Choroid plexus epithelial cell (primary cell): ENCODE results near the gene NELFB.

ENCODE experiments used
- DNase-seq: peaks from one replicate; pipeline ENCODE4 v3.0.0-alpha.2; 2010; ENCODE audit warnings: low read depth
- H3K4me3 ChIP-seq: 2 replicates; pipeline ENCODE4 v1.5.1; 2011; ENCODE audit warnings: low read depth, mild to moderate bottlenecking, control low read depth, low read length, moderate library complexity
- TF ChIP-seq, protein P1 (sequence below): conservative IDR thresholded peaks from 2 replicates; pipeline ENCODE4 v1.5.1; 2011; ENCODE audit warnings: low read depth, mild to moderate bottlenecking, control low read depth, inconsistent platforms, low read length, moderate library complexity

NELFB gene

DNA sequence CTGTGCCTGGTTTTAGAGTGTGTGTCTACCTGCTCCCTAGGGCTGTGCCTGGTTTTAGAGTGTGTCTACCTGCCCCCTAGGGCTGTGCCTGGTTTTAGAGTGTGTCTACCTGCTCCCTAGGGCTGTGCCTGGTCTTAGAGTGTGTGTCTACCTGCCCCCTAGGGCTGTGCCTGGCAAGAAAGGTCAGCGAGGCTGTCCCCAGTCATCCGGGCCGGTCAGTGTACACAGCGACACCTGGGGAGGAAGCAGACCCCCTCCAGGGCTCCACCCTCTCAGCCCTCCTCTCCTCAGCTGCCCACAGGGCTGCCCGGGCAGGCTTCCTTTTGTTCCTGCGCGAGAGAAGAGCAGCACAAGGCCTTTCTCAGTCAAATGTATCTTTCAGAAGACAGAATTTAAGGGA is 42.8 kb downstream of the NELFB start:
- DNase-seq = no peak
- TF ChIP-seq, protein P1, sequence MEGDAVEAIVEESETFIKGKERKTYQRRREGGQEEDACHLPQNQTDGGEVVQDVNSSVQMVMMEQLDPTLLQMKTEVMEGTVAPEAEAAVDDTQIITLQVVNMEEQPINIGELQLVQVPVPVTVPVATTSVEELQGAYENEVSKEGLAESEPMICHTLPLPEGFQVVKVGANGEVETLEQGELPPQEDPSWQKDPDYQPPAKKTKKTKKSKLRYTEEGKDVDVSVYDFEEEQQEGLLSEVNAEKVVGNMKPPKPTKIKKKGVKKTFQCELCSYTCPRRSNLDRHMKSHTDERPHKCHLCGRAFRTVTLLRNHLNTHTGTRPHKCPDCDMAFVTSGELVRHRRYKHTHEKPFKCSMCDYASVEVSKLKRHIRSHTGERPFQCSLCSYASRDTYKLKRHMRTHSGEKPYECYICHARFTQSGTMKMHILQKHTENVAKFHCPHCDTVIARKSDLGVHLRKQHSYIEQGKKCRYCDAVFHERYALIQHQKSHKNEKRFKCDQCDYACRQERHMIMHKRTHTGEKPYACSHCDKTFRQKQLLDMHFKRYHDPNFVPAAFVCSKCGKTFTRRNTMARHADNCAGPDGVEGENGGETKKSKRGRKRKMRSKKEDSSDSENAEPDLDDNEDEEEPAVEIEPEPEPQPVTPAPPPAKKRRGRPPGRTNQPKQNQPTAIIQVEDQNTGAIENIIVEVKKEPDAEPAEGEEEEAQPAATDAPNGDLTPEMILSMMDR = no peak
- H3K4me3 ChIP-seq = no peak overlapping the region

DNA sequence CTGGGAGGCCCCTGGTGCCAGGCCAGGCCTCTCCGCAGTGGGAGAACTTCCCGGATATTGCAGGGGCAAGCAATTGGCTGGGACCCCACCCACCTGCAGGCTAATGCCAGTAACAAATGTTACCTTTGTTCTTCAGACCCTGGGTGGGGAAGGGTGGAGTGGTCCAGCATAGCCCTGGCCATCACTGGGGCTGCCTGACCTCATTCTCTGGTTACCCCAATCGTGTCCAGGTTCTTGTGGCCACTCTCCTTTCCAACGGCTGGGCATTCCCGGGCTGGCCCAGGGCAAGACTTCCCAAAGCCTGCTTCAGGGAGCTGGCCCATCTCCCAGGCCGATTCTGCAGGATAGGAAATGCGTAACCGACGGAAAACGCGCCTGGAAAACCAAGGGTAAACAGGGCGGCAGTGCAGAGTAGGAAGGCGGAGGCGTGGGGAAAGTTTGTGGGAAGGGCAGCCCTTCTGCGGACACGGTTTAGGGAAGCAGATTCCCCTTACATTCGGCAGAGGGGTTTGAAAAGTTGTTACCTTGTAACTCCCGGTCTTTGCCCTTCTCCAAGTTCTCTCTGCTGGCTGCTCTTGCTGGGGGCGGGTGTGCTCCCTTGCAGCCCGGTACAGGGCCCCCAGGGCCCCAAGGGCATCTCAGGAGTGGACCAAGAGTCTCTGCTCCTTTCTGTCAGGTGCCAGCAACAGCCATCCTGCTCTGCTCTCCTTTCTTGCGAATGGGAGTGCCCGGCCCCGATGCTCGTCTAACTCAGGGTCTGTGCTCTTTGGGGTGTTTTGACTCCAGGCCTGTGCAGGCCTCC is 43.5 kb downstream of the NELFB start:
- no peak overlapping the region for H3K4me3 ChIP-seq
- TF ChIP-seq, protein P1 = no peak
- DNase-seq = no peak

DNA sequence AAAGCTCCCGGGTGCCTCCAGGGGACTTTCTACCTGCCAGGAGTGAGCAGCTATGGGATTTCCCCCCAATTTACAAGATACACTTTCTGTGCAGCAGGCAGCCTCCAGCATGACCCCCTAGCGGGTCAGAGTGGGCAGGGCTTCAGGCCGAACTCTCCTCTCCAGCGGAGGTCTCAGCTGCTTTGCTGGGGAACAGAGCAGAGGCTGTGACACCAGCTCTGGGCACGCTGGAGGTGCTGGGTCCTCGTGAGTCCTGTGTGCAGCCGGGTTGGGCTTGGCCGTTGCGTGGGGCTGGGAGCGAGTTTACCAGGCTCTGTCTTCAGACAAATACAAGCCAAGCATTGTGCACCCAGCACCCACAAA is 44.1 kb downstream of the NELFB start:
- TF ChIP-seq, protein P1 = no peak
- no peak overlapping the region for H3K4me3 ChIP-seq
- DNase-seq = no peak

DNA sequence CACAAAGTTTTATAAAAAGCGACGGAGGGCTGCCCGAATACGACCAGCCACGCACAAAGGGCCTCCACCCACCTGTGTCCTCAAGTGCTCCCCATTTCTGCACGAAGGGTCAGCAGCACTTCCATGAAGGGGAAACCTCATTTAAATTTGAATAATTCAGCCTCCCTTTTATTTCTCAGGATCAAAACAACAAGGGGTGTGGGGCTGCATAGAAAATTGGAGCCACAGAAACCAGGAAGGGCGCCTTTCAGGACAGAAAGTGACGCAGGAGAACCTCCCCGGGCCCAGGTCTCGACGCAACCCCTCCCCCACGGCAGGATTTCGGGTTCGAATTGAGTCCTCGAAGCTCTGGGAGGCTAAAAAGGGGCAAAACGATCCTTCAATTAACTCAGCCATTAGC is 44.8 kb downstream of the NELFB start:
- TF ChIP-seq, protein P1 = no peak
- no peak for DNase-seq
- no peak overlapping the region for H3K4me3 ChIP-seq

DNA sequence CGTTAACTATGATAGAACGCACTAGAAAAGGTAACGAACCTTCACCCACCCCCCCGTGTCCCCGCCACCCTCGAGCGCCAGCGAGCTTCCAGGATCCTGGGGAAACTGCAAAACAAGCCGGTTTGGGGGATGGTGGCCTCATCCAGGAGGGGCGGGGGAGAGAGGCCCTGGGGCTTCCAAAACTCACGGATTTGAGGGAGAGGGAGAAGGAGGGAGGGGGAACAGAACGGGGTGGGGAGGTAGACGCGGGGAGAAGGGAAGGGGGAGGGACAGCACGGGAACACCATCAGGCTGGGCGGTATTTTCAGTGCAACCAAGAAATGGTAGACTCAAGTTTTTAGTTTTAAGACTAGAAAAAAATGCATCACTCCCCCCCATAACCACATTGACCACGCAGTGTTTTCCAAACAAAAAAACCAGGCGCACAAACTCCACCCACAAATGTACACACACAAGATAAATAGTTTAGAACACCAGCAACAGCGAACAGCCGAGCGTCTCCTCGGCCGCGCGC is 45.5 kb downstream of the NELFB start:
- TF ChIP-seq, protein P1 = no peak
- DNase-seq = no peak
- peak overlapping the region; percentile 47 for H3K4me3 ChIP-seq

DNA sequence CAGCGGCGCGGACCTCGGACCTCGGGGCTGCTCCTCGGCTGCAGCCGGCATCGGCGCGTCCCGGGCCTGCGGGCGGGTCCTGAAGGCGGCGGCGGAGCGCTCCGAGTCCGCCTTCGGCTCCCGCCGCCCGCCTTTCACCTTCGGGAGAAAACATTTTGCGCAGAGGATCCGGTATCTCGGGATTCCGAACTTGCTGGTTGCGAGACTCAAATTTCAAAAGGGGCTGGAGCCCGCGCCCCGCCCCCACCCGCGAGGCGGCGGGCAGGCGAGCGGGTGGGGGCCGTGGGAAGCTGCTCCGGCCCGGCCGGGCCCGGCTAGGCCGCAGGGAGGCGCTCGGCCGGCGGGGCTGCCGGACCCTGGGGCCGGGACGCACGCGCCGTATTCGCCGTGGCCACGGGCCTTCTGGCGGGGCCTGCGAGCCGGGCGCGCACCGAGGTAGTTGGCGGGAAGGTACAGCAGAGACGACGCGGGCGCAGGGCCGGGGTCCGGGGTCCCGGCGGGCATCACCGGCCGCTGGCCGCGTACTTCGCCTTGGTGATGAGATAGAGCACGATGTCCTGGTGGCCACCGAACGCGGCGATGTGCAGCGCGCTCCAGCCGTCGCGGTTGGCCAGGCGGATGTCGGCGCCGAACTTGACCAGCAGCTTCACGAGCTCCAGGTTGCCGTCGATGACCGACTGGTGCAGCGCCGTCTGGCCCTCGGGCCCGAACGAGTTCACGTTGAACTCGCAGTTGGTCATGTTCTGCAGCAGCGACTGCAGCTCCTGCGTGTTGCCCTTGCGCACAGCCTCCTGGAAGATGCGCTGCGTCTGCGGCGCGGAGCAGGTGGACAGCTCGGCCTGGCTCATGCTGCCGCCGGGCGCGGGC is 46.2 kb downstream of the NELFB start:
- peak; percentile 66 for DNase-seq

More for the DNA sequence above, 46.2 kb downstream of the NELFB start:
- H3K4me3 ChIP-seq = peak overlapping the region; percentile 47
- TF ChIP-seq, protein P1 = no peak
